ENCODE results near the gene SLC5A11.
"Not testable (repeated sequence)": the region's sequence is repeated elsewhere in the genome, so short reads cannot be mapped to it uniquely, and the experiment has no call there.

The SLC5A11 gene

GRCh38 chr16:24863582-24864437 is 18.0 kb downstream of the SLC5A11 start:
- no peak for DNase-seq

GRCh38 chr16:24869033-24869432 is 23.3 kb downstream of the SLC5A11 start:
- DNase-seq = no peak

- no peak for DNase-seq
Observed at GRCh38 chr16:24871891-24872290, 26.1 kb downstream of the SLC5A11 start.

GRCh38 chr16:24873028-24873427 is 27.3 kb downstream of the SLC5A11 start:
- no peak for DNase-seq

GRCh38 chr16:24875466-24875865 is 29.7 kb downstream of the SLC5A11 start:
- DNase-seq = no peak

GRCh38 chr16:24876231-24876630 is 30.5 kb downstream of the SLC5A11 start:
- DNase-seq = no peak

GRCh38 chr16:24879684-24880083 is 33.9 kb downstream of the SLC5A11 start:
- DNase-seq = no peak

GRCh38 chr16:24883714-24884151 is 38.0 kb downstream of the SLC5A11 start:
- no peak for DNase-seq

GRCh38 chr16:24887472-24887871 is 41.7 kb downstream of the SLC5A11 start:
- DNase-seq = no peak

GRCh38 chr16:24890746-24891145 is 45.0 kb downstream of the SLC5A11 start:
- DNase-seq = no peak

GRCh38 chr16:24896439-24896838 is 50.7 kb downstream of the SLC5A11 start:
- DNase-seq = peak; percentile 38

GRCh38 chr16:24897522-24897921 is 51.8 kb downstream of the SLC5A11 start:
- not testable (repeated sequence) for DNase-seq

GRCh38 chr16:24900230-24900629 is 54.5 kb downstream of the SLC5A11 start:
- no peak for DNase-seq

- DNase-seq = peak; percentile 19
Observed at GRCh38 chr16:24906199-24906808, 60.5 kb downstream of the SLC5A11 start.

- no peak for DNase-seq
Observed at GRCh38 chr16:24906901-24907300, 61.1 kb downstream of the SLC5A11 start.

- no peak for DNase-seq
Observed at GRCh38 chr16:24908716-24909115, 63.0 kb downstream of the SLC5A11 start.

- no peak for DNase-seq
Observed at GRCh38 chr16:24909856-24910255, 64.1 kb downstream of the SLC5A11 start.

- no peak for DNase-seq
Observed at GRCh38 chr16:24915019-24915418, 69.3 kb downstream of the SLC5A11 start.

- DNase-seq = no peak
Observed at GRCh38 chr16:24915576-24915975, 69.8 kb downstream of the SLC5A11 start.

GRCh38 chr16:24917236-24917635 is 71.5 kb downstream of the SLC5A11 start:
- no peak for DNase-seq

GRCh38 chr16:24917891-24918290 is 72.1 kb downstream of the SLC5A11 start:
- no peak for DNase-seq

- DNase-seq = no peak
Observed at GRCh38 chr16:24918641-24919040, 72.9 kb downstream of the SLC5A11 start.

- no peak for DNase-seq
Observed at GRCh38 chr16:24919536-24919935, 73.8 kb downstream of the SLC5A11 start.

- no peak for DNase-seq
Observed at GRCh38 chr16:24920568-24920967, 74.8 kb downstream of the SLC5A11 start.
